ENCODE data around the gene DYNLT2. TPM values are rescaled to one million over a fixed set of nuclear protein-coding genes. Genes with fewer than 3 reads are reported as not detected.

DYNLT2 gene
- total RNA-seq, 6 experiments from 2014 or later: 0.36 to 0.85 (median 0.51) TPM

- TF ChIP-seq CTCF (IDR thresholded peaks at IDR 0.05): no peak
- DNase-seq: no peak
- Mint-ChIP-seq H3K27me3 (ENCODE audit: insufficient read depth) (no peaks in the 10 kb centered on the region), H3K9me3 (no peaks in the 10 kb centered on the region), H3K4me3 (no peak overlapping the region), H3K36me3 (ENCODE audit: low read depth) (peaks cover 16% of the 10 kb centered on the region), H3K27ac (no peak overlapping the region), H3K4me1 (ENCODE audit: low read depth) (no peaks in the 10 kb centered on the region)
These were observed 31.6 kb upstream of the DYNLT2 start for GRCh38 chr6:169782966-169783365.

GRCh38 chr6:169780571-169781091, 29.3 kb upstream of the DYNLT2 start:
- no peak overlapping the region for H3K4me3 Mint-ChIP-seq
- H3K27me3 Mint-ChIP-seq (ENCODE audit: insufficient read depth): no peaks in the 10 kb centered on the region
- TF ChIP-seq CTCF (IDR thresholded peaks at IDR 0.05): no peak
- DNase-seq: no peak
- H3K27ac Mint-ChIP-seq: no peak overlapping the region
- H3K4me1 Mint-ChIP-seq (ENCODE audit: low read depth): no peaks in the 10 kb centered on the region
- H3K9me3 Mint-ChIP-seq: no peaks in the 10 kb centered on the region
- H3K36me3 Mint-ChIP-seq (ENCODE audit: low read depth): peaks cover 23% of the 10 kb centered on the region

- no peak overlapping the region for H3K4me3 Mint-ChIP-seq
- no peaks in the 10 kb centered on the region for H3K4me1 Mint-ChIP-seq (ENCODE audit: low read depth)
- H3K9me3 Mint-ChIP-seq: no peaks in the 10 kb centered on the region
- H3K27ac Mint-ChIP-seq: no peak overlapping the region
- no peak for TF ChIP-seq CTCF (IDR thresholded peaks at IDR 0.05)
- H3K36me3 Mint-ChIP-seq (ENCODE audit: low read depth): peaks cover 23% of the 10 kb centered on the region
- no peaks in the 10 kb centered on the region for H3K27me3 Mint-ChIP-seq (ENCODE audit: insufficient read depth)
- DNase-seq: no peak
These were observed 28.5 kb upstream of the DYNLT2 start for GRCh38 chr6:169779896-169780295.

GRCh38 chr6:169779092-169779815, 27.9 kb upstream of the DYNLT2 start:
- H3K9me3 Mint-ChIP-seq: no peaks in the 10 kb centered on the region
- H3K36me3 Mint-ChIP-seq (ENCODE audit: low read depth): peaks cover 23% of the 10 kb centered on the region
- H3K27me3 Mint-ChIP-seq (ENCODE audit: insufficient read depth): no peaks in the 10 kb centered on the region; the same call in 1 of the 2 replicates
- H3K4me1 Mint-ChIP-seq (ENCODE audit: low read depth): no peaks in the 10 kb centered on the region
- no peak overlapping the region for H3K27ac Mint-ChIP-seq
- no peak for TF ChIP-seq CTCF (IDR thresholded peaks at IDR 0.05)
- DNase-seq: no peak
- H3K4me3 Mint-ChIP-seq: no peak overlapping the region

- no peak overlapping the region for H3K27ac Mint-ChIP-seq
- H3K4me1 Mint-ChIP-seq (ENCODE audit: low read depth): no peaks in the 10 kb centered on the region
- no peaks in the 10 kb centered on the region; the same call in 1 of the 2 replicates for H3K27me3 Mint-ChIP-seq (ENCODE audit: insufficient read depth)
- no peak overlapping the region for H3K4me3 Mint-ChIP-seq
- no peak for TF ChIP-seq CTCF (IDR thresholded peaks at IDR 0.05)
- peaks cover 23% of the 10 kb centered on the region for H3K36me3 Mint-ChIP-seq (ENCODE audit: low read depth)
- DNase-seq: no peak
- no peaks in the 10 kb centered on the region for H3K9me3 Mint-ChIP-seq
These were observed 27.3 kb upstream of the DYNLT2 start for GRCh38 chr6:169778646-169779045.

Measured in HFFc6 (cell line).